Activated T-cell treated with anti-CD3 and anti-CD28 coated beads for 1 hour (primary cell): ENCODE data around the gene SLC35F1.
"Not testable (repeated sequence)": the region's sequence is repeated elsewhere in the genome, so short reads cannot be mapped to it uniquely, and the experiment has no call there.

Source experiments
- DNase-seq: peaks from one replicate; pipeline ENCODE4 v3.0.0-alpha.2; 2020; ENCODE audit warnings: low read depth

Gene SLC35F1

GRCh38 chr6:117992856-117993255 lies 85.8 kb downstream of the SLC35F1 start:
- DNase-seq, result no peak

- DNase-seq, result no peak
Measured at GRCh38 chr6:118012944-118013343, 105.9 kb downstream of the SLC35F1 start.

- DNase-seq, result no peak
Measured at GRCh38 chr6:118016532-118016931, 109.5 kb downstream of the SLC35F1 start.

GRCh38 chr6:118017301-118017848 lies 110.3 kb downstream of the SLC35F1 start:
- DNase-seq, result no peak

GRCh38 chr6:118023771-118024170 lies 116.7 kb downstream of the SLC35F1 start:
- DNase-seq, result no peak

- no peak for DNase-seq
Measured at GRCh38 chr6:118029967-118030366, 122.9 kb downstream of the SLC35F1 start.

- DNase-seq, result not testable (repeated sequence)
Measured at GRCh38 chr6:118037479-118037878, 130.4 kb downstream of the SLC35F1 start.

- DNase-seq, result no peak
Measured at GRCh38 chr6:118042855-118043254, 135.8 kb downstream of the SLC35F1 start.

GRCh38 chr6:118044275-118044674 lies 137.2 kb downstream of the SLC35F1 start:
- DNase-seq, result no peak

- DNase-seq, result no peak
Measured at GRCh38 chr6:118054082-118054481, 147.0 kb downstream of the SLC35F1 start.

GRCh38 chr6:118061666-118062065 lies 154.6 kb downstream of the SLC35F1 start:
- DNase-seq, result no peak

- no peak for DNase-seq
Measured at GRCh38 chr6:118080547-118080946, 173.5 kb downstream of the SLC35F1 start.

- DNase-seq, result no peak
Measured at GRCh38 chr6:118083711-118084110, 176.6 kb downstream of the SLC35F1 start.

- no peak for DNase-seq
Measured at GRCh38 chr6:118085665-118086064, 178.6 kb downstream of the SLC35F1 start.

- no peak for DNase-seq
Measured at GRCh38 chr6:118086159-118086558, 179.1 kb downstream of the SLC35F1 start.

GRCh38 chr6:118092086-118092485 lies 185.0 kb downstream of the SLC35F1 start:
- DNase-seq, result no peak

GRCh38 chr6:118097576-118097975 lies 190.5 kb downstream of the SLC35F1 start:
- DNase-seq, result no peak

- no peak for DNase-seq
Measured at GRCh38 chr6:118100717-118101116, 193.7 kb downstream of the SLC35F1 start.

GRCh38 chr6:118101220-118101619 lies 194.2 kb downstream of the SLC35F1 start:
- DNase-seq, result no peak

GRCh38 chr6:118101831-118102345 lies 194.8 kb downstream of the SLC35F1 start:
- DNase-seq, result no peak

- DNase-seq, result no peak
Measured at GRCh38 chr6:118102401-118102800, 195.3 kb downstream of the SLC35F1 start.

GRCh38 chr6:118103381-118104146 lies 196.5 kb downstream of the SLC35F1 start:
- DNase-seq, result no peak

GRCh38 chr6:118122161-118122725 lies 215.2 kb downstream of the SLC35F1 start:
- DNase-seq, result no peak
